ENCODE data around the gene KNL1.
"Not testable (repeated sequence)": the region's sequence is repeated elsewhere in the genome, so short reads cannot be mapped to it uniquely, and the experiment has no call there.

DNA sequence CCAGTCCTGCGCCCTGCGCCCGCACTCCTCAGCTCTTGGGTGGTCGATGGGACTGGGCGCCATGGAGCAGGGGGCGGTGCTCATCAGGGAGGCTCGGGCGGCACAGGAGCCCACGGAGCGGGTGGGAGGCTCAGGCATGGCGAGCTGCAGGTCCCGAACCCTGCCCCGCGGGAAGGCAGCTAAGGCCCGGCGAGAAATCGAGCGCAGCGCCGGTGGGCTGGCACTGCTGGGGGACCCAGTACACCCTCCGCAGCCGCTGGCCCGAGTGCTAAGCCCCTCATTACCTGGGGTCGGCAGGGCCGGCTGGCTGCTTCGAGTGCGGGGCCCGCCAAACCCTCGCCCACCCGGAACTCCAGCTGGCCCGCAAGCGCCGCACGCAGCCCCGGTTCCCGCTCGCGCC, 82.9 kb downstream of the KNL1 start:
- TF ChIP-seq, protein P1, sequence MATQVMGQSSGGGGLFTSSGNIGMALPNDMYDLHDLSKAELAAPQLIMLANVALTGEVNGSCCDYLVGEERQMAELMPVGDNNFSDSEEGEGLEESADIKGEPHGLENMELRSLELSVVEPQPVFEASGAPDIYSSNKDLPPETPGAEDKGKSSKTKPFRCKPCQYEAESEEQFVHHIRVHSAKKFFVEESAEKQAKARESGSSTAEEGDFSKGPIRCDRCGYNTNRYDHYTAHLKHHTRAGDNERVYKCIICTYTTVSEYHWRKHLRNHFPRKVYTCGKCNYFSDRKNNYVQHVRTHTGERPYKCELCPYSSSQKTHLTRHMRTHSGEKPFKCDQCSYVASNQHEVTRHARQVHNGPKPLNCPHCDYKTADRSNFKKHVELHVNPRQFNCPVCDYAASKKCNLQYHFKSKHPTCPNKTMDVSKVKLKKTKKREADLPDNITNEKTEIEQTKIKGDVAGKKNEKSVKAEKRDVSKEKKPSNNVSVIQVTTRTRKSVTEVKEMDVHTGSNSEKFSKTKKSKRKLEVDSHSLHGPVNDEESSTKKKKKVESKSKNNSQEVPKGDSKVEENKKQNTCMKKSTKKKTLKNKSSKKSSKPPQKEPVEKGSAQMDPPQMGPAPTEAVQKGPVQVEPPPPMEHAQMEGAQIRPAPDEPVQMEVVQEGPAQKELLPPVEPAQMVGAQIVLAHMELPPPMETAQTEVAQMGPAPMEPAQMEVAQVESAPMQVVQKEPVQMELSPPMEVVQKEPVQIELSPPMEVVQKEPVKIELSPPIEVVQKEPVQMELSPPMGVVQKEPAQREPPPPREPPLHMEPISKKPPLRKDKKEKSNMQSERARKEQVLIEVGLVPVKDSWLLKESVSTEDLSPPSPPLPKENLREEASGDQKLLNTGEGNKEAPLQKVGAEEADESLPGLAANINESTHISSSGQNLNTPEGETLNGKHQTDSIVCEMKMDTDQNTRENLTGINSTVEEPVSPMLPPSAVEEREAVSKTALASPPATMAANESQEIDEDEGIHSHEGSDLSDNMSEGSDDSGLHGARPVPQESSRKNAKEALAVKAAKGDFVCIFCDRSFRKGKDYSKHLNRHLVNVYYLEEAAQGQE (IDR thresholded peaks at IDR 0.05), result not testable (repeated sequence)
- not testable (repeated sequence) for TF ChIP-seq TAF1 (conservative IDR thresholded peaks at IDR 0.05); EGR1 (IDR thresholded peaks at IDR 0.05; ENCODE audit: low read depth in 2 of 2); GABPA (IDR thresholded peaks at IDR 0.05 in 1 of 2, conservative IDR thresholded peaks at IDR 0.05 in 1 of 2); YY1 (IDR thresholded peaks at IDR 0.05); FOXA1 (IDR thresholded peaks at IDR 0.05); RAD21 (IDR thresholded peaks at IDR 0.05); NR2F2 (IDR thresholded peaks at IDR 0.05); SP1 (IDR thresholded peaks at IDR 0.05); HNF4G (IDR thresholded peaks at IDR 0.05); RXRA (IDR thresholded peaks at IDR 0.05)
- TF ChIP-seq, protein P2, sequence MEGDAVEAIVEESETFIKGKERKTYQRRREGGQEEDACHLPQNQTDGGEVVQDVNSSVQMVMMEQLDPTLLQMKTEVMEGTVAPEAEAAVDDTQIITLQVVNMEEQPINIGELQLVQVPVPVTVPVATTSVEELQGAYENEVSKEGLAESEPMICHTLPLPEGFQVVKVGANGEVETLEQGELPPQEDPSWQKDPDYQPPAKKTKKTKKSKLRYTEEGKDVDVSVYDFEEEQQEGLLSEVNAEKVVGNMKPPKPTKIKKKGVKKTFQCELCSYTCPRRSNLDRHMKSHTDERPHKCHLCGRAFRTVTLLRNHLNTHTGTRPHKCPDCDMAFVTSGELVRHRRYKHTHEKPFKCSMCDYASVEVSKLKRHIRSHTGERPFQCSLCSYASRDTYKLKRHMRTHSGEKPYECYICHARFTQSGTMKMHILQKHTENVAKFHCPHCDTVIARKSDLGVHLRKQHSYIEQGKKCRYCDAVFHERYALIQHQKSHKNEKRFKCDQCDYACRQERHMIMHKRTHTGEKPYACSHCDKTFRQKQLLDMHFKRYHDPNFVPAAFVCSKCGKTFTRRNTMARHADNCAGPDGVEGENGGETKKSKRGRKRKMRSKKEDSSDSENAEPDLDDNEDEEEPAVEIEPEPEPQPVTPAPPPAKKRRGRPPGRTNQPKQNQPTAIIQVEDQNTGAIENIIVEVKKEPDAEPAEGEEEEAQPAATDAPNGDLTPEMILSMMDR (IDR thresholded peaks at IDR 0.05; ENCODE audit: low read depth, low read length, missing input control), result not testable (repeated sequence)
- TF ChIP-seq, protein P3, sequence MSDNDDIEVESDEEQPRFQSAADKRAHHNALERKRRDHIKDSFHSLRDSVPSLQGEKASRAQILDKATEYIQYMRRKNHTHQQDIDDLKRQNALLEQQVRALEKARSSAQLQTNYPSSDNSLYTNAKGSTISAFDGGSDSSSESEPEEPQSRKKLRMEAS (IDR thresholded peaks at IDR 0.05), result not testable (repeated sequence)
- TF ChIP-seq, protein P4, sequence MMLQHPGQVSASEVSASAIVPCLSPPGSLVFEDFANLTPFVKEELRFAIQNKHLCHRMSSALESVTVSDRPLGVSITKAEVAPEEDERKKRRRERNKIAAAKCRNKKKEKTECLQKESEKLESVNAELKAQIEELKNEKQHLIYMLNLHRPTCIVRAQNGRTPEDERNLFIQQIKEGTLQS (IDR thresholded peaks at IDR 0.05), result not testable (repeated sequence)
